Activated T-helper 1 cell treated with anti-CD3 and anti-CD28 coated beads, Interleukin-12 subunit alpha, Interleukin-12 subunit beta, Interleukin-2, Interleukin-4 antibody, amounts not matched to agents 30 ng/mL and 10 ng/mL and 1 ng/mL, durations not matched to agents 14 hours and 24 hours and 36 hours (primary cell): ENCODE data around the gene GPR55. TPM values are rescaled to one million over a fixed set of nuclear protein-coding genes. Genes with fewer than 3 reads are reported as not detected.
"Not testable (repeated sequence)": the region's sequence is repeated elsewhere in the genome, so short reads cannot be mapped to it uniquely, and the experiment has no call there.

ENCODE experiments used
- DNase-seq: peaks from one replicate; pipeline ENCODE4 v3.0.0; 2021; ENCODE audit warnings: low spot score
- H3K27ac Mint-ChIP-seq: one replicate; pipeline ENCODE4 v1.8.0; 2021; ENCODE audit warnings: mild to moderate bottlenecking, mixed read lengths
- H3K27me3 Mint-ChIP-seq: one replicate; pipeline ENCODE4 v1.8.0; 2022; ENCODE audit warnings: mild to moderate bottlenecking, moderate library complexity, mixed read lengths; ENCODE audit not compliant: insufficient read depth
- H3K36me3 Mint-ChIP-seq: one replicate; pipeline ENCODE4 v1.8.0; 2021; ENCODE audit warnings: low read depth, mixed read lengths
- H3K4me1 Mint-ChIP-seq: one replicate; pipeline ENCODE4 v1.8.0; 2021; ENCODE audit warnings: low read depth, mixed read lengths
- H3K4me3 Mint-ChIP-seq: one replicate; pipeline ENCODE4 v1.8.0; 2021; ENCODE audit warnings: mild to moderate bottlenecking, moderate library complexity, mixed read lengths
- H3K9me3 Mint-ChIP-seq: one replicate; pipeline ENCODE4 v1.8.0; 2021; ENCODE audit warnings: mixed read lengths
- intact Hi-C: fragments of 100-400 bp; cut with micrococcal nuclease; formaldehyde crosslinking; loops from one replicate; pipeline ENCODE4 v1.15.1; 2024
- total RNA-seq: library from RNA; stranded (reverse); gene quantifications from 2 replicates; pipeline ENCODE4 v1.2.3, GENCODE V29; 2022

The GPR55 gene, protein sequence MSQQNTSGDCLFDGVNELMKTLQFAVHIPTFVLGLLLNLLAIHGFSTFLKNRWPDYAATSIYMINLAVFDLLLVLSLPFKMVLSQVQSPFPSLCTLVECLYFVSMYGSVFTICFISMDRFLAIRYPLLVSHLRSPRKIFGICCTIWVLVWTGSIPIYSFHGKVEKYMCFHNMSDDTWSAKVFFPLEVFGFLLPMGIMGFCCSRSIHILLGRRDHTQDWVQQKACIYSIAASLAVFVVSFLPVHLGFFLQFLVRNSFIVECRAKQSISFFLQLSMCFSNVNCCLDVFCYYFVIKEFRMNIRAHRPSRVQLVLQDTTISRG
- total RNA-seq = 0.13 and 0.29 TPM in 2 replicates

DNA sequence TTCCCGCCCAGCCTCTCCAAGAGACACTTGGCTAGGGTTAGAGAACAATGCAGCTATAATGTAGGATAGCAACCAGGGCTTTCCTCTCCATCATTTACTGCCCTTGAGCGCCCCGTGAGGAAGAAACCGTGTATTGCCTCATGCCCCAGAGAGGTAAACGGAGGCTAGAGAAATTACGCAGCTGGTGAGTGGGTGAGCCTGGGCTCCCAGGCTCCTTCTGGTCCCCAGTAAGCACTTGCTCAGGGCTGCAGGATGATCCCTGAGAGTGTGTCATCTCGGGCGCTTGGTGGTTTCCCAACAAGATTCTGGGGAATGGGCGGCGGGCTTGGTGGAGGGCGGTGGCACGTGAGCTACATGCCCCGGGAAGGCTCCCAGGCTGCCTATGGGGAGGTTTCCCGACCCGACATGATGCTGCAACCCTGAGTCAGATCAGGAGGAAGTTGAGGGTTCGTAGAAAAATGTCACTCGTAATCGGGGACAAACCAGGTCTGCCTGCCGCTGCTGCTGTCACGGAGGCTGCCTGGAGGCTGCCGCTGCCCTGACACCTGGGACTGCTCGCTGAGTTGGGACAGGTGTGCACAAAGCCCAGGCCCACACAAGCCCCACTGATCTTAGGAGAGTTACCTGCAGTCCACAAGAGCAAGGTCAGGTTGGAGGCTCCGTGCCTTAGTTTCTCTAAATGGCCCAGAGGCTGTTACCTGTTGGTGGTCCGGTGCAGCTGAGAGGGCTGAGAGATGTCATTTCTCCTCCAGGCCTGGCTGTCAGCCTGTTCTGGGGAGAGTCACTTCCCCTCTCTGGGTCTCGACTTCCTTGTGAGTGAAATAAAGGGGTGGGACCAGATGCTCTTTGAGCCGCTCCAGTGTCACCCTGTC lies at the start of gene GPR55:
TSS of gene GPR55 (minus strand) at position 773 of the 872 bp plus-strand sequence. CDS start 14,280 bp downstream, outside the sequence.
- Mint-ChIP-seq H3K4me3 (peak within 1 kb of the TSS; percentile 62), H3K27me3 (peaks cover 37% of the 10 kb centered on the region), H3K4me1 (peaks cover 58% of the 10 kb centered on the region), H3K27ac (peak within 1 kb of the TSS; percentile 84), H3K36me3 (no peaks in the 10 kb centered on the region), H3K9me3 (no peaks in the 10 kb centered on the region)
- peak; percentile 24 for DNase-seq
- intact Hi-C loops = loop anchor here (1.0 to 2.0 kb wide), 5 partner anchors 19 to 60 kb away; no protein-coding TSS in a partner anchor

DNA sequence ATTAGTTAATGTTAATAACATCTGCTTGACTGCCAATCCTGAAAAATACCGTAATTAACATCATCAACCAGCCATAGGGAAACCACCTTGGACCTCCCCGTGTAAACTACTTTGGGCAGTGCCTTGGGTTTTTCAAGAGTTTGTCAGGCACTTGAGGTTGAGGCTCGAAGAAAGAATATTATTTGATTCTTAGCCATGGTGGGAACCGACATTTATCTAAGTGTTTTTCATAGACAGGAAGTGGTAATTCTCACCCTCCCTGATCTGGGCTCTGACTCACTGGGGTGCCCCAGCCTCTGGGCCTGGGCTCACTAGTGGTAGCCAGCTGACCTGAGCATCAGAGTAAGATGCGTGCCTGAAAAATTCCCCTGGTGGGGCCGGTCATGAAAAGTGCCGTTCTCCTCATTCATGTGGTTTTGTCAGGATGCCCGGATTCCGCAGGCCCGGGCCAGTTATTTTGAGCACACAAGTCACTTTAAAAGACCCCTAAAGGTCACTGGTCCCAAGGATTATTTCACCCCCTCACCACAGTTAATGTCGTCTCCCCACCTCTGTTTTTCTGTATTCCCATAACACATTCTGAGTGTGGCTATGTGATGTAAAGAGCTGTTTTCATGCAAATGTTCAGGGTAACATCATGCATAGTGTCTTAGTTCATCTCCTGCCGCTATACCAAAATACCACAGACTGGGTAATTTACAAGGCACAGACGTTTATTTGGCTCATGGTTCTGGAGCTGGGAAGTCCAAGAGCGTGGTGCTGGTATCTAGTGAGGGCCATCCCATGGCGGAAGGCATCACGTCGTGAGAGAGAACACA lies 49.3 kb upstream of the GPR55 start:
- intact Hi-C loops = loop anchor here (1.0 kb wide), 4 partner anchors 10 to 69 kb away; no protein-coding TSS in a partner anchor
- Mint-ChIP-seq H3K36me3 (no peaks in the 10 kb centered on the region), H3K9me3 (peaks cover 3% of the 10 kb centered on the region), H3K27ac (peak overlapping the region; percentile 54), H3K4me1 (peaks cover 24% of the 10 kb centered on the region), H3K27me3 (peaks cover 35% of the 10 kb centered on the region), H3K4me3 (peak overlapping the region; percentile 29)
- peak; percentile 51 for DNase-seq

DNA sequence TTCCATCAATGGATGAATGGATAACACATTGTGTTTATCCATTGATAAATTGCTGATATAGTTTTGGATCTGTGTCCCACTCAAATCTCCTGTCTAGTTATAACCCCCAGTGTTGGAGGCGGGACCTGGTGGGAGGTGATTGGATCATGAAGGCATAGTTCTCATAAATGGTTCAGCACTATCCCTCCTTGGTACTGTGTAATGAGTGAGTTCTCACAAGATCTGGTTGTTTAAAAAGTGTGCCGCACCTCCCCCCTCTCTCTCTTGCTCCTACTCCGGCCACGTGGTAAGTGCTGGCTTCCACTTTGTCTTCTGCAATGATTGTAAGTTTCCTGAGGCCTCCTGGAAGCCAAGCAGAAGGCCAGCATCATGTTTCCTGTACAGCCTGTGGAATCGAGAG lies 47.0 kb upstream of the GPR55 start:
- Mint-ChIP-seq H3K27ac (no peak overlapping the region), H3K9me3 (peaks cover 3% of the 10 kb centered on the region), H3K4me1 (peaks cover 26% of the 10 kb centered on the region), H3K36me3 (no peaks in the 10 kb centered on the region), H3K27me3 (peaks cover 29% of the 10 kb centered on the region), H3K4me3 (no peak overlapping the region)
- no peak for DNase-seq
- intact Hi-C loops = no loop called here

DNA sequence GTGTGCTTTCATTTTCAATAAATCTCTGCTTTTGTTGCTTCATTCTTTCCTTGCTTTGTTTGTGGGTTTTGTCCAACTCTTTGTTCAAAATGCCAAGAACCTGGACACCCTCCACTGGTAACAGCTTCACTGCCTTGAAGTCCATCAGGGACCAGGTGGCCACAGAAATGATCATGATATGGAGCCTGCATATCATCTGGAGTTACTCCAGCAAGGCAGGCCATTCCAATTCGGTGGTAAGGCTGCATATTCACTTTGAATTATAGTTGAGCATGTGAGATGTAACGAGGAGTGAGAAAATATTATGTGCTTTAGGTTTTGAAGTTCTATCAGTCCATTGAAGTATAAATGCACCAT lies 44.6 kb upstream of the GPR55 start:
- Mint-ChIP-seq H3K4me3 (no peak overlapping the region), H3K27me3 (peaks cover 25% of the 10 kb centered on the region), H3K9me3 (peaks cover 3% of the 10 kb centered on the region), H3K4me1 (peaks cover 18% of the 10 kb centered on the region), H3K27ac (no peak overlapping the region), H3K36me3 (no peaks in the 10 kb centered on the region)
- intact Hi-C loops = no loop called here
- no peak for DNase-seq

DNA sequence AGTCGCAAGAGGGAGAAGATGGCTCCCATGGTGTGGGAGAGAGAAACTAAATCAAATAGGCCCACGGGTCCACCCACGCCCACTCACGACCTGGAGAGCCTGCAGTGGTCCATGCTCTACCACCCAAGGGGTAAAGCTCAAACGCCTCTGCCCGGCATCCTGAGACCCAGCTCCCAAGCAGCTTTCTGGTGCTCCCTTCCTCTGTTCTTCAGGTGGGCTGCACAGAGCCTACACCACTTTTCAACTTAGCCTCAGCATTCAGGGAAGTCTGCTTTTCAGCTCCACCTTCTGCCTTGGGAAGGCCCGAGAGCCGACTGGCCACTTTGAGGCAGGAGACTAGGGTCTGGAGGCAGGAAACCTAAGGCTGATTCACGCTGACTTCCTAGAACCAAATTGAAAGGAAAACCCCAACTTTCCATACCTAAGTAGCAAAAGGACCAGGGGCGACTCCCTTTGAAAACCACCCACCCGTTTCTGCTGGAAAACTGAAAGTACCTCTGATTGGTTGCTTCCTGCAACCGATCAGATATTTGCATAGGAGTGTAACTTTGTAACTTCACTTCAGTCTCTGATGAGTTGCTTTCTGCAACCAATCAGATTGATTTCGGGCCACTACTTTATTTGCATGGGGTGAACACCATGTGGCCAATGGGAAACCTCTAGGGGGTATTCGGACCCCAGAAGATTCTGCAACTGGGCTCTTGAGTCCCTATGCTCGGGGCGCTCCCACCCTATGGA lies 44.0 kb upstream of the GPR55 start:
- H3K36me3 Mint-ChIP-seq = no peaks in the 10 kb centered on the region
- no peak for DNase-seq
- peaks cover 13% of the 10 kb centered on the region for H3K4me1 Mint-ChIP-seq
- intact Hi-C loops = no loop called here
- H3K27me3 Mint-ChIP-seq = peaks cover 23% of the 10 kb centered on the region
- peaks cover 3% of the 10 kb centered on the region for H3K9me3 Mint-ChIP-seq
- H3K4me3 Mint-ChIP-seq = no peak overlapping the region
- H3K27ac Mint-ChIP-seq = no peak overlapping the region

DNA sequence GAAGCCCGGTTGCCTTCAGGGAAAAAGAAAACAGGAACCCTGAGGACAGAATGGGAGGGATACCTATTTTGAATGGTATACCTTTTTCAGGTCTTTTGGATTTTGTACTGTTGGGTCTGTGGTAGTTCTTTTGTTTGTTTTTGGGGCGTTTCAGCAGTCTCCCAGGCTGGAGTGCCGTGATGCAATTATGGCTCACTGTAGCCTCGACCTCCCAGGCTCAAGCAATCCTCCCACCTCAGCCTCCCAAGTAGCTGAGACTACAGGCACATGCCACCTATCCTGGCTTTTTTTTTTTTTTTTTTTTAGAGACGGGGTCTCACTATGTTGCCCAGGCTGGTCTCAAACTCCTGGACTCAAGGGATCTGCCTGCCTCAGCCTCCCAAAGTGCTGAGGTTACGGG lies 43.3 kb upstream of the GPR55 start:
- peaks cover 23% of the 10 kb centered on the region for H3K27me3 Mint-ChIP-seq
- H3K36me3 Mint-ChIP-seq, H3K27ac Mint-ChIP-seq, H3K4me3 Mint-ChIP-seq, intact Hi-C loops, H3K4me1 Mint-ChIP-seq, DNase-seq, H3K9me3 Mint-ChIP-seq: not testable (repeated sequence)

DNA sequence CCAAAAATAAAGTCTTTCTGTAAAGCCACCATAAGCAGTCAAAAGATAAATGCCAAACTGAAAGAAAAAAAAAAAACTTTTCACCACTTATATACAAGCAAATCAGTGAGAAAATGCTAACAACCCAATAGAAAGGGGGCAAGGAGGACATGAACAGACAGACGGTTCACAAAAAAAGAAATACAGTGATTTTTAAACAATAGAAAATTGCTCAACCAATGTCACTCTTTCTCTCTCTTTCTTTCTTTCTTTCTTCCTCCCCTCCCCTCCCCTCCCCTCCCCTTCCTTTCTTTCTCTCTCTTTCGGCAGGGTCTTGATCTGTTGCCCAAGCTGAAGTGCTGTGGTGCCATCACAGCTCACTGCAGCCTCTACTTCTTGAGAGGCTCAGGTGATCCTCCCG lies 42.1 kb upstream of the GPR55 start:
- peaks cover 7% of the 10 kb centered on the region for H3K4me1 Mint-ChIP-seq
- no peak overlapping the region for H3K27ac Mint-ChIP-seq
- no peaks in the 10 kb centered on the region for H3K9me3 Mint-ChIP-seq
- H3K4me3 Mint-ChIP-seq = no peak overlapping the region
- intact Hi-C loops = no loop called here
- no peaks in the 10 kb centered on the region for H3K36me3 Mint-ChIP-seq
- DNase-seq = no peak
- peaks cover 26% of the 10 kb centered on the region for H3K27me3 Mint-ChIP-seq

DNA sequence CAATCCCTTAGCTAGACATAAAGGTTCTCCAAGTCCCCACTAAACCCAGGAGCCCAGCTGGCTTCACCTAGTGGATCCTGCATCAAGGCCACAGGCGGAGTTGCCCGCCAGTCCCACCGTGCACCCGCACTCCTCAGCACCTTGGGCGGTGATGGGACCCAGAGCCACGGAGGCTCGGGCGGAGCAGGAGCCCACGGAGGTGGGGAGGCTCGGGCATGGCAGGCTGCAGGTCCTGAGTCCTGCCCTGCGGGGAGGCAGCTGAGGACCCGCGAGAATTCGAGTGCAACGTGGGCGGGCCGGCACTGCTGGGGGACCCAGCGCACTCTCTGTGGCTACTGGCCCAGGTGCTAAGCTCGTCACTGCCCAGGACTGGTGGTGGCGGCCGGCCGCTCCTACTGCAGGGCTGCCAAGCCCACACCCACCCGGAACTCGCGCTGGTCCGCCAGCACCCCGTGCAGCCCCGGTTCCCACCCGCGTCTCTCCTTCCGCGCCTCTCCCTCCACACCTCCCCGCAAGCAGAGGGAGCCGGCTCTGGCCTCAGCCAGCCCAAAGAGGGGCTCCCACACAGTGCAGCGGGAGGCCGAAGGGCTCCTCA lies 39.2 kb upstream of the GPR55 start:
- H3K36me3 Mint-ChIP-seq = no peaks in the 10 kb centered on the region
- no peak overlapping the region for H3K27ac Mint-ChIP-seq
- no peak for DNase-seq
- intact Hi-C loops = no loop called here
- H3K4me3 Mint-ChIP-seq = no peak overlapping the region
- H3K4me1 Mint-ChIP-seq = peaks cover 1% of the 10 kb centered on the region
- H3K27me3 Mint-ChIP-seq = peaks cover 48% of the 10 kb centered on the region
- H3K9me3 Mint-ChIP-seq = no peaks in the 10 kb centered on the region

DNA sequence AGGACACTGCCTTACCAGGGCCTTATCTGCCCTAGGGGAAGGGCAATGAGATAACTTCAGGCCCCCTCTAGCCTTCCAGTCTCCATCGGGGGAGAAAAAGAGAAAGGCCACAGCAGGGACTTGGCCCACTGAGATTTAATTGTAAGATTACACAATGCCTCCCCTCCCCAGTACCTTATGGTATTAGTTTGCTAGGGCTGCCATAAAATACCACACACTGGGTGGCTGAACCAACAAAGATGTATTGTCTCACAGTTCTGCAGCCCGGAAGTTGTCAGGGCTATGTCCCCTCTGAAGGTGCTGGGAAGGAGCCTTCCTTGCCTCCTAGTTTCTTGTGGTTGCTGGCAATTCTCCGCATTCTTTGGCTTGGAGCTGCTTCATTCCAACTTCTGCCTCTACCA lies 36.0 kb upstream of the GPR55 start:
- intact Hi-C loops = no loop called here
- no peaks in the 10 kb centered on the region for H3K9me3 Mint-ChIP-seq
- no peak for DNase-seq
- peaks cover 24% of the 10 kb centered on the region for H3K4me1 Mint-ChIP-seq
- no peak overlapping the region for H3K27ac Mint-ChIP-seq
- H3K36me3 Mint-ChIP-seq = no peaks in the 10 kb centered on the region
- H3K4me3 Mint-ChIP-seq = no peak overlapping the region
- H3K27me3 Mint-ChIP-seq = peaks cover 59% of the 10 kb centered on the region

DNA sequence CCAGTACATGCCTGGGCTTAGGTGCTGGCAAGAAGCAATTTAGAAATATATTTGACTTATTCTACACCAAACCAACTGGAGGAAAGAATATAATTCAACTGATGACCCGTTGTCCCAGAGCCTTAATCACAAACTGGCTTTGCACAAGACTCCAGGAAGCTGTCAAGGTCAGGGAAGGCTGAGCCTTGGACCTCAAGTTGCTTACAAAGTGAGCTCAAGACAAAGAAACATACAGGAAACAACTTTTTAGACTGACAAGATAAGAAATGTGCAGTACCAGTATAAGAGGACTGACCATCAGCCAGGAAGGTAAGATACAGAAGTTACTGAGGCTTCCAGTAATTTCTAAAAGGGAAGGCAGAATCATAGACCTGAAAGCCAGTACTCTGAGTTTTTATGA lies 35.0 kb upstream of the GPR55 start:
- intact Hi-C loops = no loop called here
- peaks cover 61% of the 10 kb centered on the region for H3K27me3 Mint-ChIP-seq
- H3K4me1 Mint-ChIP-seq = peaks cover 28% of the 10 kb centered on the region
- no peak overlapping the region for H3K4me3 Mint-ChIP-seq
- no peaks in the 10 kb centered on the region for H3K36me3 Mint-ChIP-seq
- no peak for DNase-seq
- no peaks in the 10 kb centered on the region for H3K9me3 Mint-ChIP-seq
- no peak overlapping the region for H3K27ac Mint-ChIP-seq

DNA sequence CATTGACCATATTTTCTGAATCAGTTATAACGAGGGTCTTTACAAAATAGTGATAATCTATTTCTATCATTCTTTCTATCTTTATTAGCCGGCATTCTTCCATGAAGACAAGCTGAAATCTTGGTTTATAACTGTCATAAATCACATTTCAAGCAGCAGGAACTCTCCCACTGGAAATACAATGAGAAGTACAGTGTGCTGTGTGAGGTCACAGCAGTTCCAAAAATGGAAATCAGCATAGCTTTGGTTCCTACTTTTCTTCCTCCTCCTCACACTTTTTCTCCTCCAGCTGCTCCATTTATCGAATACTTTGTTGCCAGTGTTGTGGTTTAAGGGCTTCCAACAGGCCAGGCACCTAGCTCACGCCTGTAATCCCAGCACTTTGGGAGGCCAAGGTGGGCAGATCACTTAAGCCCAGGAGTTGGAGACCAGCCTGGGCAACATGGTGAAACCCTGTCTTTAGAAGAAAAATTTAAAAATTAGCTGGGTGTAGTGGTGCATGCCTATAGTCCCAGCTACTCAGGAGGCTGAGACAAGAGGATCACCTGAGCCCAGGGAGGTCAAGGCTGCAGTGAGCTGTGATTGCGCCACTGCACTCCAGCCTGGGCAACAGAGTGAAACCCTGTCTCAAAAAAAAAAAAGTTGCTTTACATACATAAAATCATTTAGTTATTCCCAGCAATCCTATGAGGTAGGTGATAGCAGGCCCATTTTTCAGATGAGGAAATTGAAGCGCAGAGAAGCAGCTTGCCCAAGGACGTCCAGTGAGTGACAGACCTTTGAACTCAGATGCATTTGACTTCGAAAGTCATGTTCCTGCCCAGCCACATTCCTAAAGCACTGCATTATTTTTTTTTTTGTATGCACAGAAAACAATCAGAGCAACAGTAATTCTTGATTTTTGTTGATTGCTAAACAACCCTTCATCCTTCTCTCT lies 34.0 kb upstream of the GPR55 start:
- Mint-ChIP-seq H3K4me3 (peak overlapping the region; percentile 27), H3K27ac (no peak overlapping the region), H3K9me3 (no peaks in the 10 kb centered on the region), H3K4me1 (peaks cover 29% of the 10 kb centered on the region), H3K27me3 (peaks cover 70% of the 10 kb centered on the region), H3K36me3 (no peaks in the 10 kb centered on the region)
- DNase-seq = no peak
- intact Hi-C loops = loop anchor here (1.0 to 2.0 kb wide), 3 partner anchors 25 to 54 kb away; partner anchors contain the start of gene GPR55
